Activated naive CD8-positive, alpha-beta T cell treated with anti-CD3 and anti-CD28 coated beads for 36 hours (primary cell): ENCODE measurements around the gene DMBX1. TPM values are rescaled to one million over a fixed set of nuclear protein-coding genes. Genes with fewer than 3 reads are reported as not detected.

ENCODE experiments used
- DNase-seq: peaks from one replicate; pipeline ENCODE4 v3.0.0; 2021
- H3K27ac Mint-ChIP-seq: one replicate; pipeline ENCODE4 v1.8.0; 2022; ENCODE audit warnings: mild to moderate bottlenecking, moderate library complexity, mixed read lengths
- H3K27me3 Mint-ChIP-seq: one replicate; pipeline ENCODE4 v1.8.0; 2022; ENCODE audit warnings: mild to moderate bottlenecking, mixed read lengths
- H3K36me3 Mint-ChIP-seq: one replicate; pipeline ENCODE4 v1.8.0; 2021; ENCODE audit warnings: mild to moderate bottlenecking, mixed read lengths
- H3K4me1 Mint-ChIP-seq: one replicate; pipeline ENCODE4 v1.8.0; 2021; ENCODE audit warnings: mixed read lengths
- H3K4me3 Mint-ChIP-seq: one replicate; pipeline ENCODE4 v1.8.0; 2022; ENCODE audit warnings: mild to moderate bottlenecking, moderate library complexity, mixed read lengths
- H3K9me3 Mint-ChIP-seq: one replicate; pipeline ENCODE4 v1.8.0; 2022; ENCODE audit warnings: mixed read lengths
- total RNA-seq, 2 experiments: library from RNA; stranded (reverse); gene quantifications; one replicate each; pipeline ENCODE4 v1.2.3, GENCODE V29; 2021

DMBX1 gene
- total RNA-seq, 2 experiments from 2014 or later = not detected

- Mint-ChIP-seq H3K36me3 (no peaks in the 10 kb centered on the region), H3K9me3 (no peaks in the 10 kb centered on the region), H3K27me3 (peaks cover 40% of the 10 kb centered on the region), H3K4me3 (no peak overlapping the region), H3K27ac (no peak overlapping the region), H3K4me1 (peaks cover 3% of the 10 kb centered on the region)
- DNase-seq = no peak
These were observed 17.7 kb upstream of the DMBX1 start for GRCh38 chr1:46471848-46472492.

- Mint-ChIP-seq H3K36me3 (no peaks in the 10 kb centered on the region), H3K27me3 (peaks cover 39% of the 10 kb centered on the region), H3K4me3 (no peak overlapping the region), H3K27ac (no peak overlapping the region), H3K4me1 (no peaks in the 10 kb centered on the region), H3K9me3 (no peaks in the 10 kb centered on the region)
- no peak for DNase-seq
These were observed 17.0 kb upstream of the DMBX1 start for GRCh38 chr1:46472498-46473181.

GRCh38 chr1:46473991-46474390 is 15.6 kb upstream of the DMBX1 start:
- no peaks in the 10 kb centered on the region for H3K36me3 Mint-ChIP-seq
- no peak overlapping the region for H3K27ac Mint-ChIP-seq
- H3K4me1 Mint-ChIP-seq = no peaks in the 10 kb centered on the region
- DNase-seq = no peak
- H3K9me3 Mint-ChIP-seq = no peaks in the 10 kb centered on the region
- H3K4me3 Mint-ChIP-seq = no peak overlapping the region
- peaks cover 37% of the 10 kb centered on the region for H3K27me3 Mint-ChIP-seq

GRCh38 chr1:46474570-46474969 is 15.1 kb upstream of the DMBX1 start:
- no peaks in the 10 kb centered on the region for H3K4me1 Mint-ChIP-seq
- H3K27me3 Mint-ChIP-seq = peaks cover 40% of the 10 kb centered on the region
- no peaks in the 10 kb centered on the region for H3K9me3 Mint-ChIP-seq
- no peak for DNase-seq
- H3K36me3 Mint-ChIP-seq = no peaks in the 10 kb centered on the region
- H3K4me3 Mint-ChIP-seq = no peak overlapping the region
- H3K27ac Mint-ChIP-seq = no peak overlapping the region

GRCh38 chr1:46476673-46477072 is 13.0 kb upstream of the DMBX1 start:
- no peaks in the 10 kb centered on the region for H3K4me1 Mint-ChIP-seq
- no peaks in the 10 kb centered on the region for H3K36me3 Mint-ChIP-seq
- H3K9me3 Mint-ChIP-seq = no peaks in the 10 kb centered on the region
- H3K4me3 Mint-ChIP-seq = no peak overlapping the region
- H3K27ac Mint-ChIP-seq = no peak overlapping the region
- H3K27me3 Mint-ChIP-seq = peaks cover 36% of the 10 kb centered on the region
- DNase-seq = no peak

- H3K27ac Mint-ChIP-seq = no peak overlapping the region
- H3K27me3 Mint-ChIP-seq = peaks cover 40% of the 10 kb centered on the region
These were observed 12.3 kb upstream of the DMBX1 start for GRCh38 chr1:46477153-46477929.

GRCh38 chr1:46478721-46479485 is 10.7 kb upstream of the DMBX1 start:
- Mint-ChIP-seq H3K4me1 (no peaks in the 10 kb centered on the region), H3K4me3 (no peak overlapping the region), H3K36me3 (no peaks in the 10 kb centered on the region), H3K9me3 (no peaks in the 10 kb centered on the region), H3K27me3 (peaks cover 46% of the 10 kb centered on the region), H3K27ac (no peak overlapping the region)
- no peak for DNase-seq

More at GRCh38 chr1:46477153-46477929, 12.3 kb upstream of the DMBX1 start:
- H3K4me1 Mint-ChIP-seq = no peaks in the 10 kb centered on the region
- no peak overlapping the region for H3K4me3 Mint-ChIP-seq
- H3K9me3 Mint-ChIP-seq = no peaks in the 10 kb centered on the region
- H3K36me3 Mint-ChIP-seq = no peaks in the 10 kb centered on the region
- DNase-seq = peak; percentile 76

GRCh38 chr1:46479744-46480350 is 9.8 kb upstream of the DMBX1 start:
- H3K9me3 Mint-ChIP-seq = no peaks in the 10 kb centered on the region
- no peaks in the 10 kb centered on the region for H3K4me1 Mint-ChIP-seq
- H3K27ac Mint-ChIP-seq = no peak overlapping the region
- DNase-seq = no peak
- no peaks in the 10 kb centered on the region for H3K36me3 Mint-ChIP-seq
- no peak overlapping the region for H3K4me3 Mint-ChIP-seq
- peaks cover 48% of the 10 kb centered on the region for H3K27me3 Mint-ChIP-seq

GRCh38 chr1:46480959-46481646 is 8.5 kb upstream of the DMBX1 start:
- Mint-ChIP-seq H3K9me3 (no peaks in the 10 kb centered on the region), H3K4me3 (no peak overlapping the region), H3K27ac (no peak overlapping the region), H3K27me3 (peaks cover 51% of the 10 kb centered on the region), H3K36me3 (no peaks in the 10 kb centered on the region), H3K4me1 (no peaks in the 10 kb centered on the region)
- DNase-seq = no peak

GRCh38 chr1:46481961-46482360 is 7.7 kb upstream of the DMBX1 start:
- H3K9me3 Mint-ChIP-seq = no peaks in the 10 kb centered on the region
- no peaks in the 10 kb centered on the region for H3K4me1 Mint-ChIP-seq
- H3K27me3 Mint-ChIP-seq = peaks cover 60% of the 10 kb centered on the region
- H3K36me3 Mint-ChIP-seq = no peaks in the 10 kb centered on the region
- DNase-seq = no peak
- H3K27ac Mint-ChIP-seq = no peak overlapping the region
- no peak overlapping the region for H3K4me3 Mint-ChIP-seq

- no peak overlapping the region for H3K27ac Mint-ChIP-seq
- no peaks in the 10 kb centered on the region for H3K9me3 Mint-ChIP-seq
- DNase-seq = no peak
- H3K36me3 Mint-ChIP-seq = no peaks in the 10 kb centered on the region
- H3K4me3 Mint-ChIP-seq = no peak overlapping the region
- peaks cover 63% of the 10 kb centered on the region for H3K27me3 Mint-ChIP-seq
- peaks cover 4% of the 10 kb centered on the region for H3K4me1 Mint-ChIP-seq
These were observed 6.0 kb upstream of the DMBX1 start for GRCh38 chr1:46483589-46483988.

- no peak for DNase-seq
- Mint-ChIP-seq H3K27ac (no peak overlapping the region), H3K4me3 (no peak overlapping the region), H3K9me3 (no peaks in the 10 kb centered on the region), H3K27me3 (peaks cover 73% of the 10 kb centered on the region), H3K4me1 (peaks cover 14% of the 10 kb centered on the region), H3K36me3 (no peaks in the 10 kb centered on the region)
These were observed 4.7 kb upstream of the DMBX1 start for GRCh38 chr1:46484783-46485490.

- H3K27ac Mint-ChIP-seq = no peak overlapping the region
These were observed 3.8 kb upstream of the DMBX1 start for GRCh38 chr1:46485564-46486431.

More at GRCh38 chr1:46485564-46486431, 3.8 kb upstream of the DMBX1 start:
- no peaks in the 10 kb centered on the region for H3K9me3 Mint-ChIP-seq
- H3K4me3 Mint-ChIP-seq = no peak overlapping the region
- peaks cover 77% of the 10 kb centered on the region for H3K27me3 Mint-ChIP-seq
- DNase-seq = no peak
- H3K4me1 Mint-ChIP-seq = peaks cover 16% of the 10 kb centered on the region
- no peaks in the 10 kb centered on the region for H3K36me3 Mint-ChIP-seq
